Aortic smooth muscle cell (primary cell): ENCODE results near the gene ZNF57. TPM values are rescaled to one million over a fixed set of nuclear protein-coding genes. Genes with fewer than 3 reads are reported as not detected.

Experiments used
- total RNA-seq: library from RNA; depleted of rRNA; stranded (reverse); fragments of >200 nt; gene quantifications from 2 replicates; pipeline ENCODE4 v1.2.3, GENCODE V29; 2014

ZNF57 gene
- total RNA-seq, result 3.9 and 4.2 TPM in 2 replicates

GRCh38 chr19:2900296-2901252 is at the start of gene ZNF57:
Gene ZNF57, plus strand, starts transcription at chr19:2900928. Its CDS starts 118 bp downstream, at chr19:2901046.

GRCh38 chr19:2867025-2867991 is 33.4 kb upstream of the ZNF57 start, which contains the start of gene ZNF556:
Gene ZNF556, plus strand, starts transcription at chr19:2867335. Its CDS starts 87 bp downstream, at chr19:2867422.

GRCh38 chr19:2944775-2945574 is 44.2 kb downstream of the ZNF57 start, which contains the start of gene ZNF77:
Gene ZNF77, minus strand, starts transcription at chr19:2944971. Its CDS starts 131 bp downstream, at chr19:2944840.

Other genes with a start within 250 kb of the ZNF57 start
- gene GNG7, start 198.2 kb upstream of the ZNF57 start, total RNA-seq, result under 0.01 and 0.12 TPM in 2 replicates
- gene DIRAS1, start 179.6 kb upstream of the ZNF57 start, total RNA-seq, result 0.66 and 2.9 TPM in 2 replicates
- 23.2 and 26.8 TPM in 2 replicates for gene SLC39A3, start 160.9 kb upstream of the ZNF57 start, total RNA-seq
- 22.2 and 28.7 TPM in 2 replicates for gene SGTA, start 117.7 kb upstream of the ZNF57 start, total RNA-seq
- gene THOP1, start 115.4 kb upstream of the ZNF57 start, total RNA-seq, result 62.2 and 78.1 TPM in 2 replicates
- 3.0 and 3.3 TPM in 2 replicates for gene ZNF554, start 81.1 kb upstream of the ZNF57 start, total RNA-seq
- gene ZNF555, start 59.5 kb upstream of the ZNF57 start, total RNA-seq, result 4.6 and 5.5 TPM in 2 replicates
- gene ZNF556, start 33.6 kb upstream of the ZNF57 start, total RNA-seq, result 0.26 TPM in 1 of 2 replicates, not detected in the other
- 3.2 and 3.3 TPM in 2 replicates for gene ZNF77, start 44.0 kb downstream of the ZNF57 start, total RNA-seq
- gene TLE6, start 76.6 kb downstream of the ZNF57 start, total RNA-seq, result 1.7 and 2.0 TPM in 2 replicates
- 3.2 and 4.6 TPM in 2 replicates for gene TLE2, start 128.4 kb downstream of the ZNF57 start, total RNA-seq
- 145 and 157 TPM in 2 replicates for gene TLE5, start 161.6 kb downstream of the ZNF57 start, total RNA-seq
- 86.4 and 124 TPM in 2 replicates for gene GNA11, start 193.4 kb downstream of the ZNF57 start, total RNA-seq
- gene GNA15, start 235.1 kb downstream of the ZNF57 start, total RNA-seq, result 0.19 TPM in 1 of 2 replicates, not detected in the other